ENCODE data around the gene ARL6IP1.

ARL6IP1 gene

GRCh38 chr16:18801145-18801972 lies at the start of gene ARL6IP1:
Gene ARL6IP1 (minus strand): TSS chr16:18801549. CDS start chr16:18801466, 83 bp downstream.
- H3K9me3 ChIP-seq (ENCODE audit: control insufficient read depth, low read depth, low read length) = no peaks in the 10 kb centered on the region
- peak within 1 kb of the TSS; percentile 81 for H3K27ac ChIP-seq (ENCODE audit: low read length)
- H3K4me3 ChIP-seq (ENCODE audit: low read length) = peak within 1 kb of the TSS; percentile 99
- peaks cover 25% of the 10 kb centered on the region for H3K4me1 ChIP-seq (ENCODE audit: control insufficient read depth, low read depth, low read length)
- peak within 1 kb of the TSS; percentile 92 for H3K9ac ChIP-seq (ENCODE audit: low read length)
- H3K36me3 ChIP-seq (ENCODE audit: control insufficient read depth, low read depth, low read length) = peaks cover 24% of the 10 kb centered on the region
- H3K27me3 ChIP-seq (ENCODE audit: control insufficient read depth, insufficient read depth, low read length) = no peaks in the 10 kb centered on the region

GRCh38 chr16:18846416-18846815 lies 45.1 kb upstream of the ARL6IP1 start:
- H3K36me3 ChIP-seq (ENCODE audit: control insufficient read depth, low read depth, low read length) = peaks cover 90% of the 10 kb centered on the region
- H3K9ac ChIP-seq (ENCODE audit: low read length) = no peak overlapping the region
- H3K4me3 ChIP-seq (ENCODE audit: low read length) = no peak overlapping the region
- H3K27ac ChIP-seq (ENCODE audit: low read length) = no peak overlapping the region
- H3K27me3 ChIP-seq (ENCODE audit: control insufficient read depth, insufficient read depth, low read length) = no peaks in the 10 kb centered on the region
- no peaks in the 10 kb centered on the region for H3K4me1 ChIP-seq (ENCODE audit: control insufficient read depth, low read depth, low read length)
- no peaks in the 10 kb centered on the region for H3K9me3 ChIP-seq (ENCODE audit: control insufficient read depth, low read depth, low read length)

- H3K9me3 ChIP-seq (ENCODE audit: control insufficient read depth, low read depth, low read length) = no peaks in the 10 kb centered on the region
- no peak overlapping the region for H3K27ac ChIP-seq (ENCODE audit: low read length)
- no peak overlapping the region for H3K4me3 ChIP-seq (ENCODE audit: low read length)
- peaks cover 90% of the 10 kb centered on the region for H3K36me3 ChIP-seq (ENCODE audit: control insufficient read depth, low read depth, low read length)
- H3K27me3 ChIP-seq (ENCODE audit: control insufficient read depth, insufficient read depth, low read length) = no peaks in the 10 kb centered on the region
- no peak overlapping the region for H3K9ac ChIP-seq (ENCODE audit: low read length)
- H3K4me1 ChIP-seq (ENCODE audit: control insufficient read depth, low read depth, low read length) = no peaks in the 10 kb centered on the region
Observed at GRCh38 chr16:18842565-18842964, 41.2 kb upstream of the ARL6IP1 start.

- Histone ChIP-seq H3K4me3 (ENCODE audit: low read length) (no peak overlapping the region), H3K36me3 (ENCODE audit: control insufficient read depth, low read depth, low read length) (peaks cover 90% of the 10 kb centered on the region), H3K4me1 (ENCODE audit: control insufficient read depth, low read depth, low read length) (no peaks in the 10 kb centered on the region), H3K9ac (ENCODE audit: low read length) (no peak overlapping the region), H3K27me3 (ENCODE audit: control insufficient read depth, insufficient read depth, low read length) (no peaks in the 10 kb centered on the region), H3K27ac (ENCODE audit: low read length) (no peak overlapping the region), H3K9me3 (ENCODE audit: control insufficient read depth, low read depth, low read length) (no peaks in the 10 kb centered on the region)
Observed at GRCh38 chr16:18841833-18842525, 40.6 kb upstream of the ARL6IP1 start.

GRCh38 chr16:18839555-18839954 lies 38.2 kb upstream of the ARL6IP1 start:
- no peak overlapping the region for H3K4me3 ChIP-seq (ENCODE audit: low read length)
- no peak overlapping the region for H3K9ac ChIP-seq (ENCODE audit: low read length)
- H3K36me3 ChIP-seq (ENCODE audit: control insufficient read depth, low read depth, low read length) = peaks cover 90% of the 10 kb centered on the region
- H3K4me1 ChIP-seq (ENCODE audit: control insufficient read depth, low read depth, low read length) = no peaks in the 10 kb centered on the region
- no peaks in the 10 kb centered on the region for H3K9me3 ChIP-seq (ENCODE audit: control insufficient read depth, low read depth, low read length)
- H3K27me3 ChIP-seq (ENCODE audit: control insufficient read depth, insufficient read depth, low read length) = no peaks in the 10 kb centered on the region
- H3K27ac ChIP-seq (ENCODE audit: low read length) = no peak overlapping the region

GRCh38 chr16:18836702-18837101 lies 35.4 kb upstream of the ARL6IP1 start:
- Histone ChIP-seq H3K4me1 (ENCODE audit: control insufficient read depth, low read depth, low read length) (no peaks in the 10 kb centered on the region), H3K9me3 (ENCODE audit: control insufficient read depth, low read depth, low read length) (no peaks in the 10 kb centered on the region), H3K27ac (ENCODE audit: low read length) (no peak overlapping the region), H3K27me3 (ENCODE audit: control insufficient read depth, insufficient read depth, low read length) (no peaks in the 10 kb centered on the region), H3K36me3 (ENCODE audit: control insufficient read depth, low read depth, low read length) (peaks cover 97% of the 10 kb centered on the region), H3K4me3 (ENCODE audit: low read length) (no peak overlapping the region), H3K9ac (ENCODE audit: low read length) (no peak overlapping the region)

GRCh38 chr16:18834864-18835263 lies 33.5 kb upstream of the ARL6IP1 start:
- no peaks in the 10 kb centered on the region for H3K4me1 ChIP-seq (ENCODE audit: control insufficient read depth, low read depth, low read length)

GRCh38 chr16:18833707-18834505 lies 32.6 kb upstream of the ARL6IP1 start:
- H3K9ac ChIP-seq (ENCODE audit: low read length) = no peak overlapping the region
- peaks cover 95% of the 10 kb centered on the region for H3K36me3 ChIP-seq (ENCODE audit: control insufficient read depth, low read depth, low read length)
- no peaks in the 10 kb centered on the region for H3K4me1 ChIP-seq (ENCODE audit: control insufficient read depth, low read depth, low read length)
- no peaks in the 10 kb centered on the region for H3K9me3 ChIP-seq (ENCODE audit: control insufficient read depth, low read depth, low read length)
- no peak overlapping the region for H3K4me3 ChIP-seq (ENCODE audit: low read length)
- no peaks in the 10 kb centered on the region for H3K27me3 ChIP-seq (ENCODE audit: control insufficient read depth, insufficient read depth, low read length)
- H3K27ac ChIP-seq (ENCODE audit: low read length) = no peak overlapping the region

More at GRCh38 chr16:18834864-18835263, 33.5 kb upstream of the ARL6IP1 start:
- Histone ChIP-seq H3K4me3 (ENCODE audit: low read length) (no peak overlapping the region), H3K9ac (ENCODE audit: low read length) (no peak overlapping the region), H3K27me3 (ENCODE audit: control insufficient read depth, insufficient read depth, low read length) (no peaks in the 10 kb centered on the region), H3K27ac (ENCODE audit: low read length) (no peak overlapping the region), H3K36me3 (ENCODE audit: control insufficient read depth, low read depth, low read length) (peaks cover 94% of the 10 kb centered on the region), H3K9me3 (ENCODE audit: control insufficient read depth, low read depth, low read length) (no peaks in the 10 kb centered on the region)

- Histone ChIP-seq H3K4me3 (ENCODE audit: low read length) (no peak overlapping the region), H3K27me3 (ENCODE audit: control insufficient read depth, insufficient read depth, low read length) (no peaks in the 10 kb centered on the region), H3K36me3 (ENCODE audit: control insufficient read depth, low read depth, low read length) (peaks cover 93% of the 10 kb centered on the region), H3K4me1 (ENCODE audit: control insufficient read depth, low read depth, low read length) (no peaks in the 10 kb centered on the region), H3K9ac (ENCODE audit: low read length) (no peak overlapping the region), H3K9me3 (ENCODE audit: control insufficient read depth, low read depth, low read length) (no peaks in the 10 kb centered on the region), H3K27ac (ENCODE audit: low read length) (no peak overlapping the region)
Observed at GRCh38 chr16:18832613-18833012, 31.3 kb upstream of the ARL6IP1 start.

GRCh38 chr16:18832006-18832405 lies 30.7 kb upstream of the ARL6IP1 start:
- H3K27me3 ChIP-seq (ENCODE audit: control insufficient read depth, insufficient read depth, low read length) = no peaks in the 10 kb centered on the region
- no peak overlapping the region for H3K27ac ChIP-seq (ENCODE audit: low read length)
- H3K4me3 ChIP-seq (ENCODE audit: low read length) = no peak overlapping the region
- no peak overlapping the region for H3K9ac ChIP-seq (ENCODE audit: low read length)
- peaks cover 89% of the 10 kb centered on the region for H3K36me3 ChIP-seq (ENCODE audit: control insufficient read depth, low read depth, low read length)
- H3K4me1 ChIP-seq (ENCODE audit: control insufficient read depth, low read depth, low read length) = no peaks in the 10 kb centered on the region
- no peaks in the 10 kb centered on the region for H3K9me3 ChIP-seq (ENCODE audit: control insufficient read depth, low read depth, low read length)

GRCh38 chr16:18829251-18829650 lies 27.9 kb upstream of the ARL6IP1 start:
- H3K27me3 ChIP-seq (ENCODE audit: control insufficient read depth, insufficient read depth, low read length) = no peaks in the 10 kb centered on the region
- no peak overlapping the region for H3K27ac ChIP-seq (ENCODE audit: low read length)
- H3K36me3 ChIP-seq (ENCODE audit: control insufficient read depth, low read depth, low read length) = peaks cover 64% of the 10 kb centered on the region
- H3K4me1 ChIP-seq (ENCODE audit: control insufficient read depth, low read depth, low read length) = no peaks in the 10 kb centered on the region
- H3K4me3 ChIP-seq (ENCODE audit: low read length) = no peak overlapping the region
- no peak overlapping the region for H3K9ac ChIP-seq (ENCODE audit: low read length)
- H3K9me3 ChIP-seq (ENCODE audit: control insufficient read depth, low read depth, low read length) = no peaks in the 10 kb centered on the region

All from iPS-18a (cell line).